Thyroid gland (tissue), 4 donors: ENCODE data around the gene SEC14L5.

ENCODE experiments used
- CTCF ChIP-seq, 6 experiments: fragments of 200-600 bp in 3 of 6; fragments of 450-650 bp in 3 of 6; sonication (generic) in 3 of 6; IDR thresholded peaks; one replicate each; pipeline ENCODE4 v1.5.1; 2016 to 2019; ENCODE audit warnings: antibody characterized with exemption in 6 of 6, mild to moderate bottlenecking in 2 of 6, inconsistent platforms in 1 of 6, moderate library complexity in 1 of 6
- POLR2A ChIP-seq, 2 donors: fragments of 450-650 bp; IDR thresholded peaks; one replicate each; pipeline ENCODE4 v1.6.1; 2017; ENCODE audit warnings: antibody characterized with exemption in 2 of 2, mild to moderate bottlenecking in 2 of 2, moderate library complexity in 1 of 2

GRCh38 chr16:5035909-5036227, 77.7 kb downstream of the SEC14L5 start:
- no peak for TF ChIP-seq CTCF (IDR thresholded peaks at IDR 0.05)
- no peak for TF ChIP-seq POLR2A (IDR thresholded peaks at IDR 0.05)
